Tibial nerve (tissue), 4 donors: ENCODE measurements around the gene BLTP1.

ENCODE experiments used
- CTCF ChIP-seq, 5 experiments: fragments of 200-600 bp in 3 of 5; fragments of 450-650 bp in 2 of 5; sonication (generic) in 3 of 5; IDR thresholded peaks; one replicate each; pipeline ENCODE4 v1.5.1; 2016 to 2019; ENCODE audit warnings: antibody characterized with exemption in 5 of 5, mild to moderate bottlenecking in 3 of 5, moderate library complexity in 2 of 5
- EP300 ChIP-seq, 2 donors: sonication (generic); formaldehyde crosslinking; IDR thresholded peaks; one replicate each; pipeline ENCODE4 v1.6.1; 2017; ENCODE audit warnings: antibody characterized with exemption in 2 of 2, mild to moderate bottlenecking in 1 of 2

GRCh38 chr4:122129061-122129460, 23.1 kb upstream of the BLTP1 start:
- no peak for TF ChIP-seq CTCF (IDR thresholded peaks at IDR 0.05)
- TF ChIP-seq EP300 (IDR thresholded peaks at IDR 0.05): no peak
